ENCODE data around the gene MAP3K19.

DNA sequence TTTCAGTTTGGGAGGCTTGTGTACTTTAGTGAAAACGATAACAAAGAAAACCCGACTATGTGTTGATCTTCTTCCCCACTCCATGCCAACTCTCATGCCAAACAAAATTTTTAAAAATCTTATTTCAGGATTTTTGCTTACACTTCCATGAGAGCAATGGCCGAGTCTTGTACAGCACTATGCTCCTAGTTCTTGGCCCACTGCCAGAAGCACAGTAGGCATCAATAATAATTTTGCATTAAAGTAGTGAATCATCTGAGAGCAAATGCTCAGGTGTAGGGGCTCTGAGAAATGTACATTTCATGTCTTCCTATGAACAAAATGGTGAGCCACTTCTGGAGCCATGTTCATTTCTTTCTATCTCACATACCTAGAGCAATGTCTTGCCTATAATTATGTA is 62.2 kb downstream of the MAP3K19 start:
- TF ChIP-seq EP300 (IDR thresholded peaks at IDR 0.05), result no peak
- TF ChIP-seq, protein P1, sequence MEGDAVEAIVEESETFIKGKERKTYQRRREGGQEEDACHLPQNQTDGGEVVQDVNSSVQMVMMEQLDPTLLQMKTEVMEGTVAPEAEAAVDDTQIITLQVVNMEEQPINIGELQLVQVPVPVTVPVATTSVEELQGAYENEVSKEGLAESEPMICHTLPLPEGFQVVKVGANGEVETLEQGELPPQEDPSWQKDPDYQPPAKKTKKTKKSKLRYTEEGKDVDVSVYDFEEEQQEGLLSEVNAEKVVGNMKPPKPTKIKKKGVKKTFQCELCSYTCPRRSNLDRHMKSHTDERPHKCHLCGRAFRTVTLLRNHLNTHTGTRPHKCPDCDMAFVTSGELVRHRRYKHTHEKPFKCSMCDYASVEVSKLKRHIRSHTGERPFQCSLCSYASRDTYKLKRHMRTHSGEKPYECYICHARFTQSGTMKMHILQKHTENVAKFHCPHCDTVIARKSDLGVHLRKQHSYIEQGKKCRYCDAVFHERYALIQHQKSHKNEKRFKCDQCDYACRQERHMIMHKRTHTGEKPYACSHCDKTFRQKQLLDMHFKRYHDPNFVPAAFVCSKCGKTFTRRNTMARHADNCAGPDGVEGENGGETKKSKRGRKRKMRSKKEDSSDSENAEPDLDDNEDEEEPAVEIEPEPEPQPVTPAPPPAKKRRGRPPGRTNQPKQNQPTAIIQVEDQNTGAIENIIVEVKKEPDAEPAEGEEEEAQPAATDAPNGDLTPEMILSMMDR (IDR thresholded peaks at IDR 0.05), result no peak
